GM12874 (cell line): ENCODE data around the gene N4BP2.

Experiments
- TF ChIP-seq, protein P1 (sequence below): IDR thresholded peaks from 2 replicates; pipeline ENCODE4 v1.5.1; 2011; ENCODE audit warnings: low read depth, mild to moderate bottlenecking, control low read depth, low read length, moderate library complexity; ENCODE audit not compliant: insufficient read depth

The N4BP2 gene

DNA sequence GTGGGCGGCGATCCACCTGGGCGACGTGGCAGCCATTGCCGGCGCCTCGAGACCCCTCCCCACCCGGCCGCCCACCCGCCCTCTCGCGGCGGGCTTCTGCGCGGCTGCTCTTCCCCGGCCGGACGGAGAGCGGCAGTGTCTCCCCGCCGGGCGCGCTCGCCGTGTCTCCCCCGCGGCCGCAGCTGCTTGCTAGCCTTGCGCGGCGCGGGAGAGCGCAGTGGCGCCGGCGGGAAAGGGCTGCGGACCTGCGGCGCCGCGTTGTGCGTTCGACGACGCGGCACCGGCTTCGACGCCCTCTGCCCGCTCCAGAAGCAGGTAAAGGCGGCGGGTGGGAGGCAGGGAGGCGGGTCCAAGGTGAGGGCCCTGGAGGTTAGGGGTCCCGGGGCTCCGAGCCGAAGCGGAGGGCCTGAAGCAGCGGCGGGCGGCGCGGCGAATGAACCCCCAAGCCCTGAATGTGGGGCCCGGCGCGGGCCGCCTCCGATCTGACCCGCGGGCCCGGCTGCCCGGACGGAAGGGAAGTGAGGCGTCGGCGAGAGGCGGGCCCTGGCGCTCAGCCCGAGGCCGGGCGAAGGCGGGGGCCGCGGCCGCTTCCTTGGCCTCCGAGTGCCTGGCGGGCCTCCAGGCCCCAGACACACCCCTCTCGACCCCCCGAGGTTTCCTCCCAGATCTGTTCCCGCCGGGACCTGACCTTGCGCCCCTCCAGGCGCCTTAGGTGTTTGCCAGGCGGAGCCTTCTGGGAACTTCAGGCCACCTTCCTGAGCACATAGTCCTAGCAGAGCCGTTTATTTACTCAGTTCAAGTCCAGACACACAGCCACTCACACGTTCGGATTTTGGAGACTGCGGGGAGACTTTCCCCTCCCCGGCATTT, at the start of gene N4BP2:
Gene N4BP2, plus strand, starts transcription at position 135 of the 870 bp plus-strand sequence. CDS start 40,491 bp downstream, outside the sequence.
- TF ChIP-seq, protein P1, sequence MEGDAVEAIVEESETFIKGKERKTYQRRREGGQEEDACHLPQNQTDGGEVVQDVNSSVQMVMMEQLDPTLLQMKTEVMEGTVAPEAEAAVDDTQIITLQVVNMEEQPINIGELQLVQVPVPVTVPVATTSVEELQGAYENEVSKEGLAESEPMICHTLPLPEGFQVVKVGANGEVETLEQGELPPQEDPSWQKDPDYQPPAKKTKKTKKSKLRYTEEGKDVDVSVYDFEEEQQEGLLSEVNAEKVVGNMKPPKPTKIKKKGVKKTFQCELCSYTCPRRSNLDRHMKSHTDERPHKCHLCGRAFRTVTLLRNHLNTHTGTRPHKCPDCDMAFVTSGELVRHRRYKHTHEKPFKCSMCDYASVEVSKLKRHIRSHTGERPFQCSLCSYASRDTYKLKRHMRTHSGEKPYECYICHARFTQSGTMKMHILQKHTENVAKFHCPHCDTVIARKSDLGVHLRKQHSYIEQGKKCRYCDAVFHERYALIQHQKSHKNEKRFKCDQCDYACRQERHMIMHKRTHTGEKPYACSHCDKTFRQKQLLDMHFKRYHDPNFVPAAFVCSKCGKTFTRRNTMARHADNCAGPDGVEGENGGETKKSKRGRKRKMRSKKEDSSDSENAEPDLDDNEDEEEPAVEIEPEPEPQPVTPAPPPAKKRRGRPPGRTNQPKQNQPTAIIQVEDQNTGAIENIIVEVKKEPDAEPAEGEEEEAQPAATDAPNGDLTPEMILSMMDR = peak; percentile 90

DNA sequence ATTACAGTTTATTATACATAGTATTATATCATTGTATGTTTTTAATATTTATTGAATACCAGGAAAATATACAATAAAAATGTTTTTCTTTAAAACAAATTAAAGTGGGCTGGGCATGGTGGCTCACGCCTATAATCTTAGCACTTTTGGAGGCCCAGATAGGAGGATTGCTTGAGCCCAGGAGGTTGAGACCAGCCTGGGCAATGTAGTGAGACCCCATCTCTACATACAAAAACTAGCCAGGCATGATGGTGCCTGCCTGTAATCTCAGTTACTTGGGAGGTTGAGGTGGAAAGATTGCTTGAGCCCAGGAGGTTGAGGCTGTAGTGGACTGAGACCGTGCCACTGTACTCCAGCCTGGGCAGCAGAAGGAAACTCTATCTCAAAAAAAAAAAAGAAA, 40.6 kb upstream of the N4BP2 start:
- TF ChIP-seq, protein P1 = no peak

DNA sequence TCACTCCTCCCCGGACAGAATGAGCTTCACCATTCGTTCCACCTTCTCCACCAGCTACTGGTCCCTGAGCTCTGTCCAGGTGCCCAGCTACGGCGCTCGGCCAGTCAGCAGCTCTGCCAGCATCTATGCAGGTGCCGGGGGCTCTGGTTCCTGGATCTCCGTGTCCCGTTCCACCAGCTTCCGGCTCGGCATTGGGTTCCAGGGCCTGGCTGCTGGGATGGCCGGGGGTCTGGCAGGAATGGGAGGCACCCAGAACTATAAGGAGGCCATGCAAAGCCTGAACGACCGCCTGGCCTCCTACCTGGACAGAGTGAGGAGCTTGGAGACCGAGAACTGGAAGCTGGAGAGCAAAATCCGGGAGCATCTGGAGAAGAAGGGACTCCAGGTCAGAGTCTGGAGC, 36.4 kb upstream of the N4BP2 start:
- TF ChIP-seq, protein P1 = no peak

DNA sequence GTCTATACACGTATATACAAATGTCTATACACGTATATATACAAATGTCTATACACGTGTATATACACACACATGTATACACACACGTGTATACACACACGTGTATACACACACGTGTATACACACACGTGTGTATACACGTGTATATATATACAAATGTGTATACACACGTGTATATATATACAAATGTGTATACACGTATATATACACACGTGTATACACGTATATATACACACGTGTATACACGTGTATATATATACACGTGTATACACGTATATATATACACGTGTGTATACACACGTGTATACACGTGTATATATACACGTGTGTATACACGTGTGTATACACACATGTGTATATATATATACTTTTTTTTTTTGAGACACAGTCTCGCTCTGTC, 23.9 kb upstream of the N4BP2 start:
- TF ChIP-seq, protein P1 = no peak

DNA sequence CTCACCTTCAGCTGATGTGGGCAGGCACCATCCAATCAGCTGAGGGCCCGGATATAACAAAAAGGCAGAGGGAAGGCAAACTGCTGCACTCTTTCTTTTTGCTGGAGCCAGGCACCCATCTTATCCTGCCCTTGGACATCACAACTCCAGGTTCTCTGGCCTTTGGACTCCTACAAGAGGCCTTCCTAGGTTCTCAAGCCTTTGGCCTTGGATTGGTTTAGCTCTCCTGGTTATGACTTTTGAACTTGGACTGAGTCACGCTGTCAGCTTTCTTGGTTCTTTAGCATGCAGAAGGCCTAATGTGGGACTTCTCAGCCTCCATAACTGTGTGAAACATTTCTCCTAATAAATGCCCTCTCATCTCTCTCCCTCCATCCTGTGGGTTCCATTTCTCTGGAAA, 23.0 kb upstream of the N4BP2 start:
- TF ChIP-seq, protein P1 = no peak

DNA sequence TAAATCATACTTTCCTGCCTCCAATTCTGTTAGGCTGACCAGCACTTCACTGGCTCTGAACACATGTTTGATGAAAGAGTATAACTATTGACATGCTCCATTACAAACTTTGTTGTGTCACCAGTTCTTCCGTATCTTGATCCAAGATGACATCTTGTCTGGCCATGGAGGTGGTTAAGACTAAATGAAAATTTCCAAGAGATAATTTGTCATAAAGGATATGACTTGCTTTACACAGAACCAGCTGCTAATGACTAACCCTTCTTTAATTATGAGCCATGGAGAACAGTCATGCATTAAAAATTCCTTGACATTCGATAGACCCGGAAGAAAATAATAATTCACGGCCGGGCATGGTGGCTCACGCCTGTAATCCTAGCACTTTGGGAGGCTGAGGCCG, 17.7 kb upstream of the N4BP2 start:
- TF ChIP-seq, protein P1 = no peak

DNA sequence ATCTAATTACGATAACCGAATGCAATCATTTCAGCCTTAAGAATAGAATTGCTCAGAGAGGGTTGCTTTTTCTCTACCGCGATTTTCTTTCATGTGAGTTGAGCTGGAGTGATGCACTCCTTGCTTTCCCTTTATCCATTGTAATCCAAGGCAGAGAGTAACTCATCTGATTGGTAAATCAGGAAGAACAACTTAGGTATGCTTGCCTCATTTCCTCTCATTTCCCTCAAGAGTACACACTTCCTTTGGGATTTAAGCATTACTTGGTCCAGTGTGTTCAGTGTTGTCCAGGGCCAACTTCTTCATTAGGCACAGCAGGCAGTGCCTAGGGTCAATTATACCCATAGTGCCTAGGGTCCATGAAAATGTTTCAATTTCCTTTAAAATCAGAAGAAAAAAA, 15.7 kb upstream of the N4BP2 start:
- TF ChIP-seq, protein P1 = no peak
